Caco-2 (cell line): ENCODE data around the gene PHKB. TPM values are rescaled to one million over a fixed set of nuclear protein-coding genes. Genes with fewer than 3 reads are reported as not detected.

ENCODE experiments used
- BruUV-seq: library from RNA; stranded (reverse); fragments of 400-500 nt; replicated peaks from 2 replicates; lab custom pipeline; 2021; lab: Mats Ljungman, UMichigan
- CTCF ChIA-PET: fragments of 300-600 bp; sonication (Branson Sonifier 250); formaldehyde crosslinking; loops from one replicate; lab custom pipeline; 2022; ENCODE audit warnings: antibody characterized with exemption; lab: Charles Lee
- POLR2A ChIA-PET: fragments of 300-600 bp; sonication (Branson Sonifier 250); formaldehyde crosslinking; loops from one replicate; lab custom pipeline; 2022; ENCODE audit warnings: antibody characterized with exemption; lab: Charles Lee
- DNase-seq, 2 experiments: peaks; one replicate each; pipeline versions ENCODE4 v3.0.0 to v3.0.0-alpha.2; 2020 to 2022
- H3K27me3 ChIP-seq: replicated peaks from 2 replicates; pipeline ENCODE4 v1.6.0; 2011; ENCODE audit warnings: low read length; ENCODE audit not compliant: control insufficient read depth, insufficient read depth
- H3K36me3 ChIP-seq: 2 replicates; pipeline ENCODE4 v1.5.1; 2011; ENCODE audit warnings: low read length; ENCODE audit not compliant: control insufficient read depth, insufficient read depth
- H3K4me1 ChIP-seq: fragments of 250-450 bp; sonication (Bioruptor Pico); 2 replicates; pipeline ENCODE4 v1.5.1; 2020; ENCODE audit warnings: mild to moderate bottlenecking
- H3K4me3 ChIP-seq: 2 replicates; pipeline ENCODE4 v1.5.1; 2011; ENCODE audit warnings: low read depth, mild to moderate bottlenecking, control low read depth, low read length
- H3K9me3 ChIP-seq: fragments of 250-450 bp; sonication (Bioruptor Pico); 2 replicates; pipeline ENCODE4 v1.5.1; 2020; ENCODE audit warnings: mild to moderate bottlenecking, moderate library complexity
- H3K27ac Mint-ChIP-seq: one replicate; pipeline ENCODE4 v1.8.0; 2022; ENCODE audit warnings: mixed read lengths; ENCODE audit not compliant: unreplicated experiment
- H3K27me3 Mint-ChIP-seq: one replicate; pipeline ENCODE4 v1.8.0; 2022; ENCODE audit warnings: mixed read lengths; ENCODE audit not compliant: insufficient read depth, unreplicated experiment
- H3K36me3 Mint-ChIP-seq: one replicate; pipeline ENCODE4 v1.8.0; 2022; ENCODE audit warnings: mild to moderate bottlenecking, mixed read lengths; ENCODE audit not compliant: insufficient read depth, unreplicated experiment
- H3K4me1 Mint-ChIP-seq: one replicate; pipeline ENCODE4 v1.8.0; 2022; ENCODE audit warnings: low read depth, mixed read lengths; ENCODE audit not compliant: unreplicated experiment
- H3K4me3 Mint-ChIP-seq: one replicate; pipeline ENCODE4 v1.8.0; 2022; ENCODE audit warnings: mild to moderate bottlenecking, moderate library complexity, mixed read lengths; ENCODE audit not compliant: unreplicated experiment
- H3K9me3 Mint-ChIP-seq: one replicate; pipeline ENCODE4 v1.8.0; 2022; ENCODE audit warnings: mixed read lengths; ENCODE audit not compliant: unreplicated experiment
- CTCF ChIP-seq, 2 experiments: fragments of 200-600 bp in 1 of 2; IDR thresholded peaks; 1 replicate in 1 of 2; 2 replicates in 1 of 2; pipeline versions ENCODE4 v1.5.1 to v1.8.0; 2011 to 2022; ENCODE audit warnings: antibody characterized with exemption in 1 of 2, control low read depth in 1 of 2, inconsistent platforms in 1 of 2, low read depth in 1 of 2, low read length in 1 of 2, mild to moderate bottlenecking in 1 of 2, moderate library complexity in 1 of 2; ENCODE audit not compliant: insufficient read depth in 1 of 2, severe bottlenecking in 1 of 2, unreplicated experiment in 1 of 2
- intact Hi-C: fragments of 100-400 bp; cut with micrococcal nuclease; formaldehyde crosslinking; loops from one replicate; pipeline ENCODE4 v1.10.0; 2022; ENCODE audit not compliant: unreplicated experiment
- total RNA-seq: library from RNA; stranded (reverse); gene quantifications from 2 replicates; pipeline ENCODE4 v1.2.3, GENCODE V29; 2022

PHKB gene
- total RNA-seq, 1 experiment from 2014 or later, result 74.2 TPM

DNA sequence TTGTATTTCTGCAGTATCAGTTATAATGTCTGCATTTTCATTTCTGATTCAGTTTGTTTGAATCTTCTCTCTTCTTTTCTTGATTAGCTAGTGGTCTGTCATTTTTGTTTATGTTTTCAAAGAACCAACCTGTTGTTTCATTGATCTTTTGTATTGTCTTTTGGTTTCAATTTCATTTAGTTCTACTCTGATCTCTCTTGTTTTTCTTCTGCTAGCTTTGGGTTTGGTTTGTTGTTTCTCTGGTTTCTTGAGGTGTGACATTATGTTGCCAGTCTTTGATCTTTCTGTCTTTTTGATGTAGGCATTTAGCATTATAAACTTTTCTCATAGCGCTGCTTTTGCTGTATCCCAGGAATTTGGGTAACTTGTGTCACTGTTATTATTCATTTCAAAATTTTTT is 107.2 kb downstream of the PHKB start:
- no peaks in the 10 kb centered on the region for H3K9me3 ChIP-seq
- Mint-ChIP-seq H3K36me3 (no peaks in the 10 kb centered on the region), H3K4me1 (no peaks in the 10 kb centered on the region), H3K4me3 (no peak overlapping the region), H3K9me3 (no peaks in the 10 kb centered on the region), H3K27ac (no peak overlapping the region), H3K27me3 (no peaks in the 10 kb centered on the region)
- BruUV-seq, result no TSS peak
- no peaks in the 10 kb centered on the region for H3K27me3 ChIP-seq
- no peaks in the 10 kb centered on the region for H3K36me3 ChIP-seq
- TF ChIP-seq CTCF (IDR thresholded peaks at IDR 0.05; ENCODE audit: insufficient read depth in 1 of 2, low read depth in 1 of 2, low read length in 1 of 2, severe bottlenecking in 1 of 2, unreplicated experiment in 1 of 2), result no peak
- H3K4me1 ChIP-seq, result no peaks in the 10 kb centered on the region
- CTCF ChIA-PET, result no interaction called here
- POLR2A ChIA-PET, result no interaction called here
- intact Hi-C loops, result no loop called here
- no peak for DNase-seq
- H3K4me3 ChIP-seq, result no peak overlapping the region

GRCh38 chr16:47571049-47571448 is 109.9 kb downstream of the PHKB start:
- no peaks in the 10 kb centered on the region for H3K27me3 ChIP-seq
- Mint-ChIP-seq H3K4me3 (no peak overlapping the region), H3K9me3 (no peaks in the 10 kb centered on the region), H3K4me1 (no peaks in the 10 kb centered on the region), H3K36me3 (no peaks in the 10 kb centered on the region), H3K27me3 (no peaks in the 10 kb centered on the region), H3K27ac (no peak overlapping the region)
- no TSS peak for BruUV-seq
- no peak overlapping the region for H3K4me3 ChIP-seq
- no peaks in the 10 kb centered on the region for H3K9me3 ChIP-seq
- no peaks in the 10 kb centered on the region for H3K36me3 ChIP-seq
- ChIA-PET CTCF (no interaction called here), POLR2A (no interaction called here)
- H3K4me1 ChIP-seq, result no peaks in the 10 kb centered on the region
- DNase-seq, result no peak
- no peak for TF ChIP-seq CTCF (IDR thresholded peaks at IDR 0.05; ENCODE audit: insufficient read depth in 1 of 2, low read depth in 1 of 2, low read length in 1 of 2, severe bottlenecking in 1 of 2, unreplicated experiment in 1 of 2)
- intact Hi-C loops, result no loop called here

DNA sequence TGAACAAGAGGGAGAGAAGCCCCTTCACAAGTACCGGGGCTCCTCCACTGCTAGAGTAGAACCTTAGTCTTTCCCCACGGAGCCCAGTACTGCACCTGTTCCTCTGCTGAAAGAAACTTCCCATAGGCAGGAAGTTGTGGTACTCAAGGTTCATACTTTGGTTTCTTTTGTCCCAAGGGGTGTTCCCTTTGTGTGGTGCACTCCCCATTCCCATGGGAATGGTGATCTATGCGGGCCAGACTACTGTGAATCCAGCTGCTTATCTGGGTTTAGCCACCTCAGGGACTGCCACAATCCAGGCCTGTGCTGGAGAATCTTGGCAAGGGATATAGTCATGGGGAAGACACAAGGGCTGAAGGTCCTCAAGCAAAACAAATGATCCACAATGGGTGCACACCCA is 110.6 kb downstream of the PHKB start:
- intact Hi-C loops, result no loop called here
- no peak overlapping the region for H3K27ac Mint-ChIP-seq
- no peaks in the 10 kb centered on the region for H3K9me3 Mint-ChIP-seq
- Histone ChIP-seq H3K4me1 (no peaks in the 10 kb centered on the region), H3K4me3 (no peak overlapping the region), H3K36me3 (no peaks in the 10 kb centered on the region), H3K27me3 (no peaks in the 10 kb centered on the region), H3K9me3 (no peaks in the 10 kb centered on the region)
- no peaks in the 10 kb centered on the region for H3K27me3 Mint-ChIP-seq
- DNase-seq, result no peak
- no peak for TF ChIP-seq CTCF (IDR thresholded peaks at IDR 0.05; ENCODE audit: insufficient read depth in 1 of 2, low read depth in 1 of 2, low read length in 1 of 2, severe bottlenecking in 1 of 2, unreplicated experiment in 1 of 2)
- ChIA-PET CTCF (no interaction called here), POLR2A (no interaction called here)
- H3K4me1 Mint-ChIP-seq, result no peaks in the 10 kb centered on the region
- no peak overlapping the region for H3K4me3 Mint-ChIP-seq
- H3K36me3 Mint-ChIP-seq, result no peaks in the 10 kb centered on the region
- BruUV-seq, result no TSS peak
